Ectodermal cell (in vitro differentiated cells): ENCODE results near the gene ROBO4.

Source experiments
- H3K27ac ChIP-seq: 2 replicates; pipeline ENCODE4 v1.7.0; 2013; ENCODE audit warnings: mild to moderate bottlenecking, low read depth, low read length; ENCODE audit not compliant: insufficient read depth, poor library complexity, severe bottlenecking
- H3K27me3 ChIP-seq: 2 replicates; pipeline ENCODE4 v1.7.0; 2013; ENCODE audit warnings: mild to moderate bottlenecking, low read length; ENCODE audit not compliant: insufficient read depth, control insufficient read depth, poor library complexity, severe bottlenecking
- H3K36me3 ChIP-seq: one replicate; pipeline ENCODE4 v1.7.0; 2013; ENCODE audit warnings: low read length; ENCODE audit not compliant: control insufficient read depth, insufficient read depth
- H3K4me1 ChIP-seq: one replicate; pipeline ENCODE4 v1.7.0; 2013; ENCODE audit warnings: low read length; ENCODE audit not compliant: control insufficient read depth, insufficient read depth
- H3K4me3 ChIP-seq: 2 replicates; pipeline ENCODE4 v1.7.0; 2013; ENCODE audit warnings: low read depth, low read length, control low read depth; ENCODE audit not compliant: insufficient read depth
- H3K9me3 ChIP-seq: 2 replicates; pipeline ENCODE4 v1.7.0; 2013; ENCODE audit warnings: mild to moderate bottlenecking, low read length, moderate library complexity; ENCODE audit not compliant: control insufficient read depth
- WGBS, 2 experiments: methylation state at CpG; one replicate each; pipeline ENCODE4 v1.1.7; 2013; ENCODE audit warnings: missing lambda C conversion rate in 2 of 2; 5-methylcytosine and 5-hydroxymethylcytosine counted together

ROBO4 gene

GRCh38 chr11:124919898-124920297 is 22.2 kb upstream of the ROBO4 start:
- no peak overlapping the region for H3K4me3 ChIP-seq
- H3K27ac ChIP-seq: no peak overlapping the region
- 88 to 97% methylated on average over 2 of the region's 2 CpGs for WGBS, 2 experiments
- H3K4me1 ChIP-seq: no peaks in the 10 kb centered on the region
- H3K36me3 ChIP-seq: no peaks in the 10 kb centered on the region
- peaks cover 61% of the 10 kb centered on the region for H3K27me3 ChIP-seq
- H3K9me3 ChIP-seq: no peaks in the 10 kb centered on the region

DNA sequence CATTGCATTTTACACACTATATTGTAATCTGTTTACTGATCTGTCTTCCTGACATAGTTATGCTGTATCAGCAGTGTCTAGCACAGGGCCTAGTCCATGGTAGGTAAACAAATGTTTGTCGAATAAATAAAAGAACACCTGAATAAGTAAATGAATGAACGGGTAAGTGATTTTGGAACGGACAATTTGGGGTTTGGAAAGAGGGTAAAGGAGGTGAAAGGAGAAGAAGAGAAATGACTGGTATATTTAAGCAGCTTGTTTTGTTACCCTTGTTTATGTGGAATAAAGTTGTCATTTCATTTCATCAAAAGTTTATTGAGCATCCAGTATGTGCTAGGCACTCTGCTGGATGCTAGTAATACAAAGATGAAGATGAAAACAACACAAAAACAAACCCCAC is 21.3 kb upstream of the ROBO4 start, which contains the start of gene HEPN1:
HEPN1 (plus strand) TSS at position 301 of the 400 bp plus-strand sequence.
- Histone ChIP-seq H3K4me1 (no peaks in the 10 kb centered on the region), H3K4me3 (no peak within 1 kb of the TSS), H3K27me3 (peaks cover 58% of the 10 kb centered on the region), H3K27ac (no peak within 1 kb of the TSS), H3K36me3 (no peaks in the 10 kb centered on the region), H3K9me3 (no peaks in the 10 kb centered on the region)
- 95 to 97% methylated on average over 3 of the region's 3 CpGs for WGBS, 2 experiments

GRCh38 chr11:124917115-124917637 is 19.5 kb upstream of the ROBO4 start:
- no peaks in the 10 kb centered on the region for H3K4me1 ChIP-seq

DNA sequence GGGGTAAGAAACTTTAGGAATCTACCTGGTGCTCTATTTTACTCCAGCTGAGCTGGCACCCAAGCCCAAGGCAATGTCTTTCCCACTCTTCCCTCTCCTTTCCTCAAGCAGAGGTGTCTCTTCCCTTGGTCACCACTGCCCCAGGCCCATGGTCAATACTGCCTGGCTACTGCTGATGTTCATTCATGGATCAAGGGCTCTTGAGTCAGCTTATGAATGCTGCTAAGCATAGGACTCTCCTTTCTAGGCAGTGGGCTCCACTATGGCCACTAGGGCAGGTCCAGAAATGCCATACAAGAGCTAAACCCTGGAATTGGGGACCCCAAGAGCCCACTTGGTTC is 18.7 kb upstream of the ROBO4 start:
- Histone ChIP-seq H3K36me3 (no peaks in the 10 kb centered on the region), H3K4me3 (no peak overlapping the region), H3K27me3 (peaks cover 31% of the 10 kb centered on the region), H3K27ac (no peak overlapping the region), H3K4me1 (no peaks in the 10 kb centered on the region), H3K9me3 (no peaks in the 10 kb centered on the region)

More at GRCh38 chr11:124917115-124917637, 19.5 kb upstream of the ROBO4 start:
- Histone ChIP-seq H3K27me3 (peaks cover 40% of the 10 kb centered on the region), H3K36me3 (no peaks in the 10 kb centered on the region), H3K9me3 (no peaks in the 10 kb centered on the region), H3K27ac (no peak overlapping the region), H3K4me3 (no peak overlapping the region)
- 85 to 92% methylated on average over 6 of the region's 6 CpGs for whole genome bisulfite sequencing, 2 experiments

DNA sequence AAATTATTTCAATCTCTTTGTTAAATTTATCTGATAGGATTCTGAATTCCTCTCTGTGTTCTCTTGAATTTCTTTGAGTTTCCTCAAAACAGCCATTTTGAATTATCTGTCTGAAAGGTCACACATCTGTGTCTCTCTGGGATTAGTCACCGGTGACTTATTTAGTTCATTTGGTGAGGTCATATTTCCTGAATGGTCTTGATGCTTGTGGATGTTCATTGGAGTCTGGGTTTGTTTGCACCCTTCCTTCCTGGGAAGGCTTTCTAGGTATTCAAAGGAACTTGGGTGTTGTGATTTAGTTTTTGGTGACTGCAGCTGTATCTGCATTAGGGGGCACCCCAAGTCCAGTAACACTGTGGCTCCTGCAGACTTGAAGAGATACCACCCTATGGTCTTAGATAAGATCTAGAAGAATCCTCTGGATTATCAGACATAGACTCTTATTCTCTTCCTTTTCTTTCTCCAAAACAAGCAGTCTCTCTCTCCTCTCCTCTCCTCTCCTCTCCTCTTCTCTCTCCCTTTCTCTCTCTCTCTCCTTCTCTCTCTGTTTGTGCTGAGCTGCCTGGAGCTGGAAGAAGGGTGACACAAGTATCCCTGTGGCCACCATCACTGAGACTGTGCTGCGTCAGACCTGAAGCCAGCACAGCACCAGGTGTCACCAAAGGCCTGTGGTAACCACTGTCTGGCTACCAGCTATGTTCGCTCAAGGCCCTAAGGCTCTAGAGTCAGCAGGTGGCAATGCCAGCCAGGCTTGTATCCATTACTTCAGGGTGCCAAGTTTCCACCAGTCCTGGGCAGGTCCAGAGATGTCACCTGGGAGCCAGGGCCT is 18.1 kb upstream of the ROBO4 start:
- WGBS, 2 experiments: 91 to 95% methylated on average over 3 of the region's 3 CpGs
- H3K27me3 ChIP-seq: peaks cover 26% of the 10 kb centered on the region
- no peak overlapping the region for H3K4me3 ChIP-seq
- H3K36me3 ChIP-seq: no peaks in the 10 kb centered on the region
- no peaks in the 10 kb centered on the region for H3K9me3 ChIP-seq
- H3K27ac ChIP-seq: no peak overlapping the region
- no peaks in the 10 kb centered on the region for H3K4me1 ChIP-seq

- Histone ChIP-seq H3K36me3 (no peaks in the 10 kb centered on the region), H3K27me3 (no peaks in the 10 kb centered on the region), H3K4me3 (no peak overlapping the region), H3K27ac (no peak overlapping the region), H3K9me3 (no peaks in the 10 kb centered on the region), H3K4me1 (peaks cover 7% of the 10 kb centered on the region)
- WGBS, 2 experiments: no CpG with 5 or more reads among the region's 1 CpG
Observed at GRCh38 chr11:124902616-124903015, 5.0 kb upstream of the ROBO4 start.

DNA sequence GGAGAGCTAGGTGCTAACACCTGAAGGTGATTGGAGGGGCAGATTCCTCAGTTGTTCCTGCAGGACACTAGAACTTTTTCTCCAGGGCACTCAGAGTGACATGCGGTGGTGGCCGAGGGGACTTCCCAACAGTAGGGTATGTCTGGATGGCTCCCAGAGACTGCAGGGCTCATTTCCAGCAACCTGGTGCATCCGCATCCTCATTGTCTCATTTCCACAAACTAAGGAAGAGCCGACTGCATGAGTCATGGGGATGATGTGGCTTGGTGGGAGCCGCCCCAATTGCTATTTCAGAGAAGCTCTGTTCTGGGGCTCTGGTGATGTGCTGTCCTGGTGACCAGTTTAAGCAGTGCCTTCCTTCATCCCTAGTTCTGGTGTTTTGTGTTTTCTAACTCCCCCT is 2.8 kb upstream of the ROBO4 start:
- H3K9me3 ChIP-seq: no peaks in the 10 kb centered on the region
- H3K27me3 ChIP-seq: no peaks in the 10 kb centered on the region
- H3K4me3 ChIP-seq: no peak overlapping the region
- H3K36me3 ChIP-seq: no peaks in the 10 kb centered on the region
- WGBS, 2 experiments: 86 to 87% methylated on average over 5 of the region's 5 CpGs
- H3K27ac ChIP-seq: no peak overlapping the region
- peaks cover 10% of the 10 kb centered on the region for H3K4me1 ChIP-seq

DNA sequence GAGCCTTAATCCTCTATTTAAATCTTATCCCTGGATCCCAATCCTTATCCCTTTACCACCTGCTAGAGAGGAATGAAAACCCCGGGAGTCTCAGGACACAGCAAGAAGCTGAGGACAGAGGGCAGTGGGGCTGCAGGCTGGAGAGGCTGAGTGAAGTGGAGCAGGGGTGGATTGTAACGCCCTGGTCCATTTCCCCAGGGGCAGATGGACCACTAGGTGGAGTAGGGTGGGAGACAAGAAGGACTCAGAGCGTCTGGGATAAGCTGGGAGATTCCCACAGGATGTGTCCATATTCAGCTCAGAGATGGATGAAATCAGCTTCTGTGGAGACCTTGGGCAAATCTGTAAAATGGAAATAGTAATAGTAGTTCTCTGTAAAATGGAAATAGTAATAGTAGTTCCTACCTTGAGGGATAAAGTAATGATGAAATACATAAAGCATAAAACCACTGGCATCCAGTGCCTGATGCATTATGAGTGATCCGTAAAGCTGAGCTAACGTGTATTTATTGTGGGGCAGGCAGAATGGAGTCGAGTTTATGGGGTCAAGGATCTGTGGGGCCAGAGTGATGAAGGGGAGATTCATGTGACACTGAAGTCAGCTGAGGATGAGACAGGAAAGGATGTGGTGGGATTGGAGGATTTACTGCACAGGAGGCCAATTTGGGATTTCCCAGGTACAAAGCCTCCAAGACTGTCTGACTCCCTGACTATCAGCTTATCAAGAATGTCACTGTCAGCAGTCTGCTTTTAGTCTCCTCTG is 1.9 kb upstream of the ROBO4 start:
- Histone ChIP-seq H3K9me3 (no peaks in the 10 kb centered on the region), H3K27me3 (no peaks in the 10 kb centered on the region), H3K27ac (no peak overlapping the region), H3K36me3 (no peaks in the 10 kb centered on the region), H3K4me1 (peaks cover 10% of the 10 kb centered on the region), H3K4me3 (no peak overlapping the region)
- WGBS, 2 experiments: 78 to 80% methylated on average over 6 of the region's 6 CpGs

DNA sequence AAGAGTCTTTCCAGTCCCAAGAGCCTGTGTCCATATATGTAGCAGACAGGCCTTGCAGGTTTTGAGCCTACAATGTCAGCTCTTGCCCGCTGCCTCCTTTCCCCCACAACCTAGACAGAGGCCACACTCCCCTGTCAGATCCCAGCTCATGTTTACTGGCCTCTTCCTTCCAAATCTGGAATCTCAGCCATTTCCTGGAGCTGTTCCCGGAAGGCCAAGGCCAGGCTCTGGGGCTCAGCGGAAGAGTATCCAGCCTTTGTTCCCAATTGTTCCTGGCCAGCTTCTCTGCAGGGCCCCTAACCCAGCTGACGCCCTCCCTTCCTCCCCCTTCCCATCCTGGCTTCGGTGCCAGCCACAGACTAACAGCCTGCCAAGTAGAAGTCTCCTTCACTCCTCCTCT is 1.0 kb upstream of the ROBO4 start:
- H3K4me3 ChIP-seq: no peak overlapping the region
- H3K27ac ChIP-seq: no peak overlapping the region
- H3K4me1 ChIP-seq: peaks cover 10% of the 10 kb centered on the region
- WGBS, 2 experiments: 59% methylated on average over 5 of the region's 5 CpGs
- no peaks in the 10 kb centered on the region for H3K36me3 ChIP-seq
- H3K9me3 ChIP-seq: no peaks in the 10 kb centered on the region
- H3K27me3 ChIP-seq: no peaks in the 10 kb centered on the region

DNA sequence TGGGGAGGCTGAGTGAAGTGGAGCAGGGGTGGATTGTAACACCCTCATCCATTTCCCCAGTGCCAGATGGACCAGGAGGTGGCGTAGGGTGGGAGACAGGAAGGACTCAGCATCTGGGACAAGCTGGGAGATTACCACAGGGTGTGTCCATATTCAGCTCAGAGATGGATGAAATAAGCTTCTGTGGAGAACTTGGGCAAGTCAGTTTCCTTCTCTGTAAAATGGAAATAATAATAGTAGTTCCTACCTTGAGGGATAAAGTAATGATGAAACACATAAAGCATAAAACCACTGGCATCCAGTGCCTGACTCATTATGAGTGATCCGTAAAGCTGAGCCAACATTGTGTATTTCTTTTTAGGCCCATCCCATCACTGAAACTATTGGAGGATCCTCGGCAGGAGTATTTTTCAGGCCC is 607 bp upstream of the ROBO4 start:
- Histone ChIP-seq H3K36me3 (no peaks in the 10 kb centered on the region), H3K27ac (no peak overlapping the region), H3K4me1 (peaks cover 10% of the 10 kb centered on the region), H3K27me3 (no peaks in the 10 kb centered on the region), H3K4me3 (no peak overlapping the region), H3K9me3 (no peaks in the 10 kb centered on the region)
- WGBS, 2 experiments: 89 to 93% methylated on average over 3 of the region's 3 CpGs
